Osteoblast (primary cell): ENCODE data around the gene ZNF18. TPM values are rescaled to one million over a fixed set of nuclear protein-coding genes. Genes with fewer than 3 reads are reported as not detected.

Experiments used
- DNase-seq: peaks from one replicate; pipeline ENCODE4 v3.0.0; 2011; ENCODE audit warnings: low spot score, mixed read lengths; ENCODE audit not compliant: insufficient read length; ENCODE audit errors: missing footprints
- H2AFZ ChIP-seq: 2 replicates; pipeline ENCODE4 v1.6.0; 2011; ENCODE audit warnings: mild to moderate bottlenecking, low read length
- H3K27ac ChIP-seq: 2 replicates; pipeline ENCODE4 v1.5.1; 2011; ENCODE audit warnings: mild to moderate bottlenecking, low read depth, low read length, moderate library complexity
- H3K27me3 ChIP-seq: 2 replicates; pipeline ENCODE4 v1.6.0; 2012; ENCODE audit warnings: mild to moderate bottlenecking, control low read depth, inconsistent platforms, low read length, moderate library complexity; ENCODE audit not compliant: insufficient read depth
- H3K36me3 ChIP-seq: 2 replicates; pipeline ENCODE4 v1.5.1; 2011; ENCODE audit warnings: mild to moderate bottlenecking, low read length, control low read depth, moderate library complexity; ENCODE audit not compliant: insufficient read depth
- H3K4me1 ChIP-seq: 2 replicates; pipeline ENCODE4 v1.5.1; 2011; ENCODE audit warnings: mild to moderate bottlenecking, low read length, control low read depth, moderate library complexity; ENCODE audit not compliant: insufficient read depth
- H3K4me2 ChIP-seq: 2 replicates; pipeline ENCODE4 v1.6.0; 2011; ENCODE audit warnings: mild to moderate bottlenecking, low read length; ENCODE audit not compliant: insufficient read depth
- H3K4me3 ChIP-seq: fragments of 200-600 bp; sonication (generic); 3 replicates; pipeline ENCODE4 v1.5.1; 2012; ENCODE audit warnings: mild to moderate bottlenecking, low read length, inconsistent platforms; ENCODE audit not compliant: insufficient read depth
- H3K79me2 ChIP-seq: 2 replicates; pipeline ENCODE4 v1.6.0; 2012; ENCODE audit warnings: mild to moderate bottlenecking, low read length, control low read depth, inconsistent platforms; ENCODE audit not compliant: insufficient read depth
- H3K9me3 ChIP-seq: 2 replicates; pipeline ENCODE4 v1.5.1; 2011; ENCODE audit warnings: low read depth, low read length, control low read depth
- H4K20me1 ChIP-seq: 2 replicates; pipeline ENCODE4 v1.6.0; 2012; ENCODE audit warnings: mild to moderate bottlenecking, low read length, control low read depth; ENCODE audit not compliant: insufficient read depth
- CTCF ChIP-seq: IDR thresholded peaks from 2 replicates; pipeline ENCODE4 v1.5.1; 2011; ENCODE audit warnings: mild to moderate bottlenecking, low read depth, low read length, moderate library complexity; ENCODE audit errors: extremely low read depth
- total RNA-seq: library from RNA; depleted of rRNA; stranded (reverse); fragments of >200 nt; gene quantifications from 2 replicates; pipeline ENCODE4 v1.2.3, GENCODE V29; 2012

The ZNF18 gene
- total RNA-seq, 1 donor, result 13.4 TPM

- Histone ChIP-seq H3K27me3 (no peaks in the 10 kb centered on the region), H3K79me2 (peaks cover 85% of the 10 kb centered on the region), H3K4me1 (no peaks in the 10 kb centered on the region), H3K27ac (no peak overlapping the region), H3K4me2 (no peak overlapping the region), H4K20me1 (peaks cover 70% of the 10 kb centered on the region), H3K4me3 (no peak overlapping the region), H3K9me3 (no peaks in the 10 kb centered on the region), H3K36me3 (no peaks in the 10 kb centered on the region), H2AFZ (no peak overlapping the region)
- TF ChIP-seq CTCF, result no peak
- no peak for DNase-seq
Observed at GRCh38 chr17:12028611-12029010, 31.3 kb upstream of the ZNF18 start.

- H3K4me3 ChIP-seq, result no peak overlapping the region
- no peak for DNase-seq
- H3K9me3 ChIP-seq, result no peaks in the 10 kb centered on the region
- no peak overlapping the region for H2AFZ ChIP-seq
- H3K27me3 ChIP-seq, result no peaks in the 10 kb centered on the region
- H3K4me2 ChIP-seq, result no peak overlapping the region
- H3K36me3 ChIP-seq, result no peaks in the 10 kb centered on the region
- H3K4me1 ChIP-seq, result no peaks in the 10 kb centered on the region
- no peak for TF ChIP-seq CTCF
- H3K79me2 ChIP-seq, result peaks cover 89% of the 10 kb centered on the region
- peaks cover 73% of the 10 kb centered on the region for H4K20me1 ChIP-seq
- H3K27ac ChIP-seq, result no peak overlapping the region
Observed at GRCh38 chr17:12027658-12028057, 30.4 kb upstream of the ZNF18 start.

GRCh38 chr17:12024327-12024726 lies 27.1 kb upstream of the ZNF18 start:
- TF ChIP-seq CTCF, result no peak

GRCh38 chr17:12022310-12022709 lies 25.0 kb upstream of the ZNF18 start:
- H3K9me3 ChIP-seq, result no peaks in the 10 kb centered on the region
- H3K27ac ChIP-seq, result no peak overlapping the region
- no peak overlapping the region for H3K4me3 ChIP-seq
- peaks cover 7% of the 10 kb centered on the region for H3K4me1 ChIP-seq
- DNase-seq, result no peak
- peaks cover 66% of the 10 kb centered on the region for H3K79me2 ChIP-seq
- H3K27me3 ChIP-seq, result peaks cover 10% of the 10 kb centered on the region
- peaks cover 45% of the 10 kb centered on the region for H4K20me1 ChIP-seq
- peak overlapping the region; percentile 90 for H3K4me2 ChIP-seq
- no peak overlapping the region for H2AFZ ChIP-seq
- H3K36me3 ChIP-seq, result no peaks in the 10 kb centered on the region
- TF ChIP-seq CTCF, result no peak

More at GRCh38 chr17:12024327-12024726, 27.1 kb upstream of the ZNF18 start:
- H3K27me3 ChIP-seq, result peaks cover 9% of the 10 kb centered on the region
- no peak overlapping the region for H3K4me3 ChIP-seq
- H3K9me3 ChIP-seq, result no peaks in the 10 kb centered on the region
- no peak overlapping the region for H2AFZ ChIP-seq
- H3K27ac ChIP-seq, result no peak overlapping the region
- H4K20me1 ChIP-seq, result peaks cover 64% of the 10 kb centered on the region
- H3K4me2 ChIP-seq, result no peak overlapping the region
- H3K79me2 ChIP-seq, result peaks cover 85% of the 10 kb centered on the region
- H3K4me1 ChIP-seq, result peaks cover 7% of the 10 kb centered on the region
- H3K36me3 ChIP-seq, result no peaks in the 10 kb centered on the region
- DNase-seq, result no peak
